GM04503 (cell line): ENCODE results near the gene COX8A.

Source experiments
- DNase-seq: peaks from one replicate; pipeline ENCODE4 v3.0.0-alpha.2; 2012; ENCODE audit warnings: low read depth

Gene COX8A

GRCh38 chr11:64003807-64004589, 29.6 kb downstream of the COX8A start:
- no peak for DNase-seq

GRCh38 chr11:64004590-64004984, 30.2 kb downstream of the COX8A start:
- DNase-seq: no peak

GRCh38 chr11:64005691-64006090, 31.3 kb downstream of the COX8A start:
- no peak for DNase-seq

- no peak for DNase-seq
Observed at GRCh38 chr11:64006398-64006797, 32.0 kb downstream of the COX8A start.

- no peak for DNase-seq
Observed at GRCh38 chr11:64007160-64007628, 32.8 kb downstream of the COX8A start.

- DNase-seq: no peak
Observed at GRCh38 chr11:64007629-64008282, 33.3 kb downstream of the COX8A start.

- DNase-seq: no peak
Observed at GRCh38 chr11:64008283-64008913, 34.0 kb downstream of the COX8A start.

- DNase-seq: no peak
Observed at GRCh38 chr11:64008914-64009633, 34.7 kb downstream of the COX8A start.

- no peak for DNase-seq
Observed at GRCh38 chr11:64009710-64010109, 35.3 kb downstream of the COX8A start.

GRCh38 chr11:64010783-64011182, 36.4 kb downstream of the COX8A start:
- DNase-seq: no peak

GRCh38 chr11:64011371-64011770, 37.0 kb downstream of the COX8A start:
- no peak for DNase-seq

- DNase-seq: no peak
Observed at GRCh38 chr11:64013141-64013896, 38.9 kb downstream of the COX8A start.

- DNase-seq: no peak
Observed at GRCh38 chr11:64014356-64014755, 39.9 kb downstream of the COX8A start.

GRCh38 chr11:64015510-64015909, 41.1 kb downstream of the COX8A start:
- DNase-seq: no peak

GRCh38 chr11:64015935-64016845, 41.8 kb downstream of the COX8A start:
- DNase-seq: no peak

GRCh38 chr11:64017945-64018224, 43.5 kb downstream of the COX8A start:
- DNase-seq: no peak

- no peak for DNase-seq
Observed at GRCh38 chr11:64018310-64018709, 43.9 kb downstream of the COX8A start.

- DNase-seq: no peak
Observed at GRCh38 chr11:64019106-64020037, 45.0 kb downstream of the COX8A start.

GRCh38 chr11:64020976-64021756, 46.7 kb downstream of the COX8A start:
- DNase-seq: no peak
